ENCODE data around the gene RAB34. TPM values are rescaled to one million over a fixed set of nuclear protein-coding genes. Genes with fewer than 3 reads are reported as not detected.

Gene RAB34
- total RNA-seq, 4 donors from 2014 or later: 185 to 219 (median 196) TPM

DNA sequence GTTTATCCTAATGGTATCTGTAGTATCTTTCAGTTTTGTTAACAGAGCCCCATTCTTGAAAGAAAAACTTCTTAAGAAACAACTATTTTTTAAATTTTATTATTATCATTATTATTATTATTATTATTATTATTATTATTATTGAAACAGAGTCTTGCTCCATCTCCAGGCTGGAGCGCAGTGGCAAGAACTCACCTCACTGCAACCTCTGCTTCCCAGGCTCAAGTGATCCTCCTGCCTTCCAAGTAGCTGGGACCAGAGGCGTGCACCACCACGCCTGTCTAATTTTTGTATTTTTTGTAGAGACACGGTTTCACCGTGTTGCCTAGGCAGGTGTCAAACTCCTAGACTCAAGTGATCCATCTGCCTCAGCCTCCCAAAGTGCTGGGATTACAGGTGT, 32.3 kb downstream of the RAB34 start:
- 90 to 93% methylated on average over 2 to 5 of the region's 5 CpGs for WGBS, 2 donors (ENCODE audit: low coverage in 1 of 2)
- H3K36me3 ChIP-seq: peaks cover 9 to 100% of the 10 kb centered on the region in 2 donors
- H3K4me3 ChIP-seq: no peak overlapping the region
- no peaks in the 10 kb centered on the region for H3K27me3 ChIP-seq
- ATAC-seq: no peak
- H3K4me1 ChIP-seq: no peaks in the 10 kb centered on the region
- TF ChIP-seq EP300 (IDR thresholded peaks at IDR 0.05): no peak
- no peak for TF ChIP-seq POLR2A (IDR thresholded peaks at IDR 0.05)
- TF ChIP-seq, protein P1, sequence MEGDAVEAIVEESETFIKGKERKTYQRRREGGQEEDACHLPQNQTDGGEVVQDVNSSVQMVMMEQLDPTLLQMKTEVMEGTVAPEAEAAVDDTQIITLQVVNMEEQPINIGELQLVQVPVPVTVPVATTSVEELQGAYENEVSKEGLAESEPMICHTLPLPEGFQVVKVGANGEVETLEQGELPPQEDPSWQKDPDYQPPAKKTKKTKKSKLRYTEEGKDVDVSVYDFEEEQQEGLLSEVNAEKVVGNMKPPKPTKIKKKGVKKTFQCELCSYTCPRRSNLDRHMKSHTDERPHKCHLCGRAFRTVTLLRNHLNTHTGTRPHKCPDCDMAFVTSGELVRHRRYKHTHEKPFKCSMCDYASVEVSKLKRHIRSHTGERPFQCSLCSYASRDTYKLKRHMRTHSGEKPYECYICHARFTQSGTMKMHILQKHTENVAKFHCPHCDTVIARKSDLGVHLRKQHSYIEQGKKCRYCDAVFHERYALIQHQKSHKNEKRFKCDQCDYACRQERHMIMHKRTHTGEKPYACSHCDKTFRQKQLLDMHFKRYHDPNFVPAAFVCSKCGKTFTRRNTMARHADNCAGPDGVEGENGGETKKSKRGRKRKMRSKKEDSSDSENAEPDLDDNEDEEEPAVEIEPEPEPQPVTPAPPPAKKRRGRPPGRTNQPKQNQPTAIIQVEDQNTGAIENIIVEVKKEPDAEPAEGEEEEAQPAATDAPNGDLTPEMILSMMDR (IDR thresholded peaks at IDR 0.05): no peak
- TF ChIP-seq POLR2AphosphoS5 (IDR thresholded peaks at IDR 0.05): no peak
- no peaks in the 10 kb centered on the region for H3K9me3 ChIP-seq
- H3K27ac ChIP-seq: no peak overlapping the region

DNA sequence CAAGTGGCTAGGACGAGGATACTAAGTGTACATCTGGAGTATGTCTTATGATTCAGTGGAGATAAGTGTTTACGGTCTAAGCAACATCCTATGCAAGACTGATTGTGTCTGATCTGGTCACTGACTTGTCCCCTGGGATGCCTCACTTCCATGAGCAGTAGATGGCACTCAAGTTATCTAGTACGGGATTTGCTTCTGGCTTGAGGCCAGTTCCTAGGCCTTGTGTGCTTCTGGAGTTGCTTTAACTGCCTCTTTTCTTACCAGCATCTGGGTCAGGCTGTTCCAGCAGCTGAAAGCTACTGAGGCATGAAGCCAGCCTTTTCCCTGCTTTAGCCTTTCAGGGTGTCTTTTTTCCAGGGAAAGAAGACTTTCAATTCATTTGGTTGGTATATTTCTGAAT, 32.7 kb downstream of the RAB34 start:
- 10 to 38% methylated on average over 1 to 3 of the region's 3 CpGs for WGBS, 2 donors (ENCODE audit: low coverage in 1 of 2)
- Histone ChIP-seq H3K36me3 (peaks cover 9 to 100% of the 10 kb centered on the region in 2 donors), H3K27ac (no peak overlapping the region), H3K4me1 (no peaks in the 10 kb centered on the region), H3K27me3 (no peaks in the 10 kb centered on the region), H3K9me3 (no peaks in the 10 kb centered on the region), H3K4me3 (no peak overlapping the region)
- TF ChIP-seq POLR2A (IDR thresholded peaks at IDR 0.05): no peak
- no peak for TF ChIP-seq EP300 (IDR thresholded peaks at IDR 0.05)
- TF ChIP-seq, protein P1 (IDR thresholded peaks at IDR 0.05): no peak
- ATAC-seq: no peak

DNA sequence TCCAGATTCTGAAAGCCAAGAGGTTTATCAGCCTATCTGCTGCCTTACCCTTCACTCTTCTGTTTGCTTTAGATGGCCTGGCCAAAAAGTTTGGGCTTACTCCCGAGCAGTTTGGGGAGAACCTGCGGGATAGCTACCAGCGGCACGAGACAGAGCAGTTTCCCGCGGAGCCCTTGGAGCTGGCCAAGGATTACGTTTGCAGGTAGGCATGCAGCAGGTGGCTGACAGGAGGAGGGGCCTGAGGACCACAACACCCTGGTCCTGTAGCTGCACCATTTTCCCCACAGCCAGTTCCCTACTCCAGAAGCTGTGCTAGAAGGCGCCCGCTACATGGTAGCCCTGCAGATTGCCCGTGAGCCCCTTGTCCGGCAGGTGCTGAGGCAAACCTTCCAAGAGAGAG, 35.0 kb downstream of the RAB34 start:
- ATAC-seq: no peak
- peaks cover 6 to 100% of the 10 kb centered on the region in 2 donors for H3K36me3 ChIP-seq

DNA sequence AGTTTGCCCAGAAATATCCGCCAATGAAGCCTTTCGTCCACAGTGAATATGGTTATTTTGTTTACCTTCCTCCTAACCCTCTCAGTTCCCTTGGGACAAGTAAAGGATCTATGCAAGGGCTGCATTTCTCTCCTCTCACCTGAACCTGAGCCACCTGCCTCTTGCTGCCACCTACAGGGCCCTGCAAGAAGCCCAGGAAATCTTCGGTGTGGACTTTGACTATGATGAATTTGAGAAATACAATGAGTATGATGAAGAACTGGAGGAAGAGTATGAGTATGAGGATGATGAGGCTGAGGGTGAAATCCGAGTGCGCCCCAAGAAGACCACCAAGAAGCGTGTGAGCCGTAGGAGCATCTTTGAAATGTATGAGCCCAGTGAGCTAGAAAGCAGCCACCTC, 41.7 kb downstream of the RAB34 start:
- Histone ChIP-seq H3K4me1 (no peaks in the 10 kb centered on the region), H3K36me3 (peaks cover 6 to 100% of the 10 kb centered on the region in 2 donors), H3K27me3 (no peaks in the 10 kb centered on the region), H3K4me3 (no peak overlapping the region), H3K9me3 (no peaks in the 10 kb centered on the region), H3K27ac (no peak overlapping the region)
- ATAC-seq: no peak
- TF ChIP-seq POLR2AphosphoS5 (IDR thresholded peaks at IDR 0.05): no peak
- no peak for TF ChIP-seq POLR2A (IDR thresholded peaks at IDR 0.05)
- TF ChIP-seq, protein P1 (IDR thresholded peaks at IDR 0.05): no peak
- no peak for TF ChIP-seq EP300 (IDR thresholded peaks at IDR 0.05)
- WGBS, 2 donors (ENCODE audit: low coverage in 1 of 2): 81 to 87% methylated on average over 4 to 6 of the region's 7 CpGs

More for the DNA sequence above, 35.0 kb downstream of the RAB34 start:
- Histone ChIP-seq H3K4me1 (no peaks in the 10 kb centered on the region), H3K4me3 (no peak overlapping the region), H3K27me3 (no peaks in the 10 kb centered on the region), H3K27ac (no peak overlapping the region), H3K9me3 (no peaks in the 10 kb centered on the region)
- WGBS, 2 donors (ENCODE audit: low coverage in 1 of 2): 90% methylated on average over 2 of the region's 11 CpGs; no CpG with 5 or more reads in 1 of the 2 donors
- no peak for TF ChIP-seq POLR2A (IDR thresholded peaks at IDR 0.05)
- TF ChIP-seq POLR2AphosphoS5 (IDR thresholded peaks at IDR 0.05): no peak
- TF ChIP-seq, protein P1 (IDR thresholded peaks at IDR 0.05): no peak
- TF ChIP-seq EP300 (IDR thresholded peaks at IDR 0.05): no peak

DNA sequence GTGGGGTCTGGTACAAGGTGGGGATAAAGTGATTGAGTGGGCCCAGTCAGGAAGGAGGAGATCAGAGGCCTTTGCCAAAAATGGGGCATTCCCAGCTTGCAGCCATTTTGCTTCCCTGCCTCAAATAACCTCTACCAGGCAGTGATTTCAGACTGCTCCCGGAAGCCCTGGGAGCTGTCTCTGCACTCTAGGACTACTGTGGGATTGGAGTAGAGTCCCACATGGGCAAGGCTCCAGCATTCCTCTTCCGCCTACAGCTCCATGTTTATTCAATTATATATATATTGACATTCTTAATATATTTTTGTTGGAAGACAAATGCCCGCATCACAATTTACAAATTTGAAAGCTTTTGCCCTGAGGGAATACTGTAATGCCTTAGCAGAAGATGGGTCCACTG, 42.2 kb downstream of the RAB34 start:
- H3K4me3 ChIP-seq: no peak overlapping the region
- H3K27ac ChIP-seq: no peak overlapping the region
- no peaks in the 10 kb centered on the region for H3K27me3 ChIP-seq
- no peak for ATAC-seq
- H3K4me1 ChIP-seq: no peaks in the 10 kb centered on the region
- 68 to 75% methylated on average over 3 of the region's 3 CpGs for WGBS, 2 donors (ENCODE audit: low coverage in 1 of 2)
- H3K36me3 ChIP-seq: peaks cover 6 to 100% of the 10 kb centered on the region in 2 donors
- TF ChIP-seq, protein P1 (IDR thresholded peaks at IDR 0.05): no peak
- no peak for TF ChIP-seq POLR2AphosphoS5 (IDR thresholded peaks at IDR 0.05)
- TF ChIP-seq POLR2A (IDR thresholded peaks at IDR 0.05): no peak
- no peak for TF ChIP-seq EP300 (IDR thresholded peaks at IDR 0.05)
- no peaks in the 10 kb centered on the region for H3K9me3 ChIP-seq

All from gastroesophageal sphincter (tissue), 4 donors.